Neural crest cell (in vitro differentiated cells): Measurements from ENCODE around the gene PERCC1. TPM values are rescaled to one million over a fixed set of nuclear protein-coding genes. Genes with fewer than 3 reads are reported as not detected.
"Not testable (repeated sequence)": the region's sequence is repeated elsewhere in the genome, so short reads cannot be mapped to it uniquely, and the experiment has no call there.

Source experiments
- DNase-seq: peaks from one replicate; pipeline ENCODE4 v3.0.0; 2021; ENCODE audit warnings: low read depth, mixed read lengths, low spot score
- H3K27ac Mint-ChIP-seq: one replicate; pipeline ENCODE4 v1.8.0; 2021; ENCODE audit warnings: mild to moderate bottlenecking, mixed read lengths; ENCODE audit not compliant: unreplicated experiment
- H3K27me3 Mint-ChIP-seq: 2 replicates; pipeline ENCODE4 v1.8.0; 2021; ENCODE audit warnings: low read depth, mild to moderate bottlenecking, mixed read lengths
- H3K36me3 Mint-ChIP-seq: 2 replicates; pipeline ENCODE4 v1.8.0; 2021; ENCODE audit warnings: low read depth, mild to moderate bottlenecking, mixed read lengths
- H3K4me1 Mint-ChIP-seq: 2 replicates; pipeline ENCODE4 v1.8.0; 2021; ENCODE audit warnings: mixed read lengths
- H3K4me3 Mint-ChIP-seq: one replicate; pipeline ENCODE4 v1.8.0; 2021; ENCODE audit warnings: mild to moderate bottlenecking, mixed read lengths
- H3K9me3 Mint-ChIP-seq: 2 replicates; pipeline ENCODE4 v1.8.0; 2021; ENCODE audit warnings: mixed read lengths
- total RNA-seq: library from RNA; stranded (reverse); gene quantifications from 2 replicates; pipeline ENCODE4 v1.2.1, GENCODE V29; 2021
- TF ChIP-seq, protein P1 (sequence below): fragments of 200-600 bp; sonication (generic); conservative IDR thresholded peaks from 2 replicates; pipeline ENCODE4 v1.5.0; 2021; ENCODE audit warnings: antibody characterized with exemption, mild to moderate bottlenecking

PERCC1 gene
- total RNA-seq, 1 donor from 2014 or later, result not detected

DNA sequence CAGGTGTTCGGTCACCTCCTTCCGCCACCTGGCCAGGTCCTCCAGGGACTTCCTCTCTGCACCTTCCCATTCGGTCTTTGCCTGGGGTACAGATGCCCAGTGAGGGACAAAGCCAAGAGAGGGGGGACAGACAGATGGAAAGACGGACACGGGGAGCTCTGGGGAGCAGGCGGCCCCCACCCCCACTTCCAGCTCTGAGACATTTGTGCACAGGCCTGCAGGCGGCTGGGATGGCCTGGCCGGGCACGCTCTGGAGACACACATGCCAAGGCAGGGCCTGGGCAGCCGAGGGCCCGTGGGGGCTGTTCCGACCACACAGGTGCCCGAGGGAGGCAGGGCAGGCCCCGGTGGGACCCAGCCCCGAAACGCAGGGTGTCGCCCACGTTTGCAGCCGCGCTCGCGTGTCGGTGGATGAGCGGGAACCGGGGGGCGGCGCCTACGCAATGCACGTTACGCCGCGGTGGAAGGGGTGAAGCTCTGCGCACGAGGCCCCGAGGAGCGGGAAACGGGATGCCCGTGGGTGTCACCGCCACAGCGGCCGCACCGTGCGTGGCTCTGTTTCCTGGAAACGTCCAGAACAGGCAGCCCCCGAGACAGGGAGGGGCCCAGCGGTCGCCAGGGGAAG lies 6.0 kb downstream of the PERCC1 start:
- Mint-ChIP-seq H3K4me1 (no peaks in the 10 kb centered on the region), H3K27me3 (no peaks in the 10 kb centered on the region), H3K27ac (no peak overlapping the region), H3K4me3 (no peak overlapping the region), H3K36me3 (no peaks in the 10 kb centered on the region), H3K9me3 (no peaks in the 10 kb centered on the region)
- TF ChIP-seq, protein P1, sequence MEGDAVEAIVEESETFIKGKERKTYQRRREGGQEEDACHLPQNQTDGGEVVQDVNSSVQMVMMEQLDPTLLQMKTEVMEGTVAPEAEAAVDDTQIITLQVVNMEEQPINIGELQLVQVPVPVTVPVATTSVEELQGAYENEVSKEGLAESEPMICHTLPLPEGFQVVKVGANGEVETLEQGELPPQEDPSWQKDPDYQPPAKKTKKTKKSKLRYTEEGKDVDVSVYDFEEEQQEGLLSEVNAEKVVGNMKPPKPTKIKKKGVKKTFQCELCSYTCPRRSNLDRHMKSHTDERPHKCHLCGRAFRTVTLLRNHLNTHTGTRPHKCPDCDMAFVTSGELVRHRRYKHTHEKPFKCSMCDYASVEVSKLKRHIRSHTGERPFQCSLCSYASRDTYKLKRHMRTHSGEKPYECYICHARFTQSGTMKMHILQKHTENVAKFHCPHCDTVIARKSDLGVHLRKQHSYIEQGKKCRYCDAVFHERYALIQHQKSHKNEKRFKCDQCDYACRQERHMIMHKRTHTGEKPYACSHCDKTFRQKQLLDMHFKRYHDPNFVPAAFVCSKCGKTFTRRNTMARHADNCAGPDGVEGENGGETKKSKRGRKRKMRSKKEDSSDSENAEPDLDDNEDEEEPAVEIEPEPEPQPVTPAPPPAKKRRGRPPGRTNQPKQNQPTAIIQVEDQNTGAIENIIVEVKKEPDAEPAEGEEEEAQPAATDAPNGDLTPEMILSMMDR, result no peak
- no peak for DNase-seq

DNA sequence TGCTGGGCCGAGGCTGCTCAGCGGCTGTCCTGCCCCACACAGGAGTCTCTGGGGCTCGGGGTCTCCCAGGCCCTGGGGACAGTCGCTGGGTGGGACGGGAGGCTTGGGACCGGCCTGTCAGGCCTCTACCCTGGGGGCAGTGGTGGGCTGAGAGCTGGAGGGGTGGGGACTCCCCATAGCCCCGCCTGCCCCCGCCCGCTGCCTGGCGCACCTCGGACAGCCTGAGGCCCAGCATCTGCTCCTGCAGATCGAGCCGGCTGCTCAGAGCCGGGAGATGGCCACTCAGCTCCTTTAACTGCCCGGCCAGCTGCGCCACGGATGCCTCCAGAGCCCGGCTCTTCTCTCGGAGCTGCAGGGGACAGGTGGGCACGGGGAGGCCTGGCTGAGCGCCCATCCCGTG lies 6.7 kb downstream of the PERCC1 start:
- Mint-ChIP-seq H3K9me3 (no peaks in the 10 kb centered on the region), H3K27ac (no peak overlapping the region), H3K4me1 (no peaks in the 10 kb centered on the region), H3K36me3 (no peaks in the 10 kb centered on the region), H3K4me3 (no peak overlapping the region), H3K27me3 (no peaks in the 10 kb centered on the region)
- DNase-seq, result no peak
- TF ChIP-seq, protein P1, result no peak

- no peak for DNase-seq
- no peak overlapping the region for H3K4me3 Mint-ChIP-seq
- H3K36me3 Mint-ChIP-seq, result no peaks in the 10 kb centered on the region
- no peaks in the 10 kb centered on the region for H3K9me3 Mint-ChIP-seq
- TF ChIP-seq, protein P1, result no peak
- no peaks in the 10 kb centered on the region for H3K4me1 Mint-ChIP-seq
- no peaks in the 10 kb centered on the region for H3K27me3 Mint-ChIP-seq
- no peak overlapping the region for H3K27ac Mint-ChIP-seq
Observed at GRCh38 chr16:1438229-1439057, 7.6 kb downstream of the PERCC1 start.

- Mint-ChIP-seq H3K27ac (no peak overlapping the region), H3K4me1 (no peaks in the 10 kb centered on the region), H3K4me3 (no peak overlapping the region), H3K9me3 (no peaks in the 10 kb centered on the region), H3K27me3 (no peaks in the 10 kb centered on the region), H3K36me3 (no peaks in the 10 kb centered on the region)
- no peak for DNase-seq
- TF ChIP-seq, protein P1, result no peak
Observed at GRCh38 chr16:1439058-1439698, 8.3 kb downstream of the PERCC1 start.

DNA sequence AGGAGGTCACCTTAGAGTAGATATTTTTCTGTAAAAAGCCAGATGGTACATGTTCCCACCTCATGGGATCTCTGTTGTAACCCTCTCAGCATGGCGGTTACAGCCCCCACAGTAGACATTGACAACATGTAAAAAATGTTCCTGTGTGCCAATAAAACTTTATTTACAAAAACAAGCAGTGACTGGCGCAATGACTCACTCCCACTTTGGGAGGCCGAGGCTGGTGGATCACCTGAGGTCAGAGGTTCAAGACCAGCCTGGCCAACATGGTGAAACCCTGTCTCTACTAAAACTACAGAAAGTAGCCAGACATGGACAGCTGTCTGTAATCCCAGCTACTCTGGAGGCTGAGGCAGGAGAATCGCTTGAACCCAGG lies 8.8 kb downstream of the PERCC1 start:
- H3K4me1 Mint-ChIP-seq, H3K36me3 Mint-ChIP-seq, DNase-seq, H3K4me3 Mint-ChIP-seq, H3K27me3 Mint-ChIP-seq, H3K27ac Mint-ChIP-seq, H3K9me3 Mint-ChIP-seq: not testable (repeated sequence)

- H3K4me1 Mint-ChIP-seq, result no peaks in the 10 kb centered on the region
- no peaks in the 10 kb centered on the region for H3K9me3 Mint-ChIP-seq
- no peak overlapping the region for H3K4me3 Mint-ChIP-seq
- no peak for DNase-seq
- no peaks in the 10 kb centered on the region for H3K27me3 Mint-ChIP-seq
- H3K27ac Mint-ChIP-seq, result no peak overlapping the region
- TF ChIP-seq, protein P1, result no peak
- H3K36me3 Mint-ChIP-seq, result no peaks in the 10 kb centered on the region
Observed at GRCh38 chr16:1441391-1441829, 10.5 kb downstream of the PERCC1 start.
